Smooth muscle cell (in vitro differentiated cells): ENCODE measurements around the gene KCNJ9. TPM values are rescaled to one million over a fixed set of nuclear protein-coding genes. Genes with fewer than 3 reads are reported as not detected.

ENCODE experiments used
- DNase-seq: peaks from one replicate; lab custom pipeline; 2025; ENCODE audit not compliant: unreplicated experiment; lab: John Stamatoyannopoulos, UW
- H2AFZ ChIP-seq: fragments of 200-600 bp; sonication (generic); 2 replicates; pipeline ENCODE4 v1.6.0; 2016; ENCODE audit warnings: antibody characterized with exemption, low read depth, mild to moderate bottlenecking
- H3F3A ChIP-seq: fragments of 200-600 bp; sonication (generic); 2 replicates; pipeline ENCODE4 v1.6.0; 2017; ENCODE audit warnings: antibody characterized with exemption, low read depth
- H3K27ac ChIP-seq: fragments of 200-600 bp; sonication (generic); 2 replicates; pipeline ENCODE4 v1.5.1; 2016; ENCODE audit warnings: low read depth, mild to moderate bottlenecking
- H3K27me3 ChIP-seq: fragments of 200-600 bp; sonication (generic); 2 replicates; pipeline ENCODE4 v1.6.1; 2016; ENCODE audit warnings: low read depth, mild to moderate bottlenecking
- H3K36me3 ChIP-seq: fragments of 200-600 bp; sonication (generic); 2 replicates; pipeline ENCODE4 v1.5.1; 2016; ENCODE audit warnings: low read depth
- H3K4me1 ChIP-seq: fragments of 200-600 bp; sonication (generic); 2 replicates; pipeline ENCODE4 v1.5.1; 2016; ENCODE audit warnings: low read depth
- H3K4me2 ChIP-seq: fragments of 200-600 bp; sonication (generic); 2 replicates; pipeline ENCODE4 v1.6.0; 2016; ENCODE audit warnings: mild to moderate bottlenecking
- H3K4me3 ChIP-seq: fragments of 200-600 bp; sonication (generic); 2 replicates; pipeline ENCODE4 v1.5.1; 2016; ENCODE audit warnings: mild to moderate bottlenecking
- H3K79me2 ChIP-seq: fragments of 200-600 bp; sonication (generic); 2 replicates; pipeline ENCODE4 v1.6.0; 2016; ENCODE audit warnings: low read depth, mild to moderate bottlenecking
- H3K9ac ChIP-seq: fragments of 200-600 bp; sonication (generic); 2 replicates; pipeline ENCODE4 v1.6.0; 2016; ENCODE audit warnings: low read depth
- H3K9me3 ChIP-seq: fragments of 200-600 bp; sonication (generic); replicated peaks from 2 replicates; pipeline ENCODE4 v1.5.1; 2016; ENCODE audit warnings: low read depth
- H4K20me1 ChIP-seq: fragments of 200-600 bp; sonication (generic); 2 replicates; pipeline ENCODE4 v1.6.0; 2016; ENCODE audit warnings: low read depth
- CTCF ChIP-seq: fragments of 200-600 bp; sonication (generic); IDR thresholded peaks from 2 replicates; pipeline ENCODE4 v1.5.1; 2017; ENCODE audit warnings: borderline replicate concordance, mild to moderate bottlenecking, antibody characterized with exemption; ENCODE audit not compliant: insufficient read depth, poor library complexity, severe bottlenecking
- WGBS: methylation state at CpG from one replicate; pipeline ENCODE4 v1.1.7; 2016; ENCODE audit warnings: low lambda C conversion rate; 5-methylcytosine and 5-hydroxymethylcytosine counted together
- polyA plus RNA-seq: library from polyadenylated mRNA; unstranded; fragments of >200 nt; fragmentation: Nextera tagmentation; extraction: Ambion mirVana; gene quantifications from 2 replicates; pipeline ENCODE4 v1.2.1, GENCODE V29; 2016
- total RNA-seq: library from RNA; depleted of rRNA; stranded (reverse); fragments of >200 nt; gene quantifications from 2 replicates; pipeline ENCODE4 v1.2.3, GENCODE V29; 2014

The KCNJ9 gene
- total and polyA plus RNA-seq, 2 experiments from 2014 or later: not detected

GRCh38 chr1:160099716-160100375 lies 18.5 kb downstream of the KCNJ9 start:
- H3K27me3 ChIP-seq: no peaks in the 10 kb centered on the region
- WGBS: 96% methylated on average over 2 of the region's 2 CpGs
- no peak overlapping the region for H3K27ac ChIP-seq
- no peaks in the 10 kb centered on the region for H4K20me1 ChIP-seq
- peak overlapping the region; percentile 87 for H3K4me2 ChIP-seq
- no peak overlapping the region for H3K4me3 ChIP-seq
- H2AFZ ChIP-seq: peak overlapping the region; percentile 86
- TF ChIP-seq CTCF: no peak
- peaks cover 8% of the 10 kb centered on the region for H3F3A ChIP-seq
- H3K4me1 ChIP-seq: peaks cover 23% of the 10 kb centered on the region
- no peak overlapping the region for H3K9ac ChIP-seq
- no peaks in the 10 kb centered on the region for H3K9me3 ChIP-seq
- H3K36me3 ChIP-seq: no peaks in the 10 kb centered on the region
- no peaks in the 10 kb centered on the region for H3K79me2 ChIP-seq
- DNase-seq: no peak

- Histone ChIP-seq H3K27ac (peak overlapping the region; percentile 54), H3K36me3 (no peaks in the 10 kb centered on the region)
- WGBS: 31% methylated on average over 13 of the region's 13 CpGs
Observed at GRCh38 chr1:160101037-160101716, 19.8 kb downstream of the KCNJ9 start.

GRCh38 chr1:160101717-160102522 lies 20.6 kb downstream of the KCNJ9 start:
- 56% methylated on average over 9 of the region's 9 CpGs for WGBS
- H3K4me3 ChIP-seq: no peak overlapping the region
- peaks cover 8% of the 10 kb centered on the region for H3F3A ChIP-seq
- no peaks in the 10 kb centered on the region for H3K9me3 ChIP-seq
- no peaks in the 10 kb centered on the region for H3K79me2 ChIP-seq
- H3K4me2 ChIP-seq: peak overlapping the region; percentile 78
- H4K20me1 ChIP-seq: no peaks in the 10 kb centered on the region
- H3K9ac ChIP-seq: no peak overlapping the region
- H3K36me3 ChIP-seq: no peaks in the 10 kb centered on the region
- H3K27me3 ChIP-seq: no peaks in the 10 kb centered on the region
- TF ChIP-seq CTCF: no peak
- no peak for DNase-seq
- H3K27ac ChIP-seq: peak overlapping the region; percentile 54
- H2AFZ ChIP-seq: peak overlapping the region; percentile 2
- peaks cover 23% of the 10 kb centered on the region for H3K4me1 ChIP-seq

More at GRCh38 chr1:160101037-160101716, 19.8 kb downstream of the KCNJ9 start:
- no peak overlapping the region for H3K4me3 ChIP-seq
- H3K4me1 ChIP-seq: peaks cover 23% of the 10 kb centered on the region
- H3F3A ChIP-seq: peaks cover 8% of the 10 kb centered on the region
- DNase-seq: peak; percentile 37
- TF ChIP-seq CTCF: peak; percentile 92
- no peak overlapping the region for H3K9ac ChIP-seq
- H2AFZ ChIP-seq: peak overlapping the region; percentile 27
- no peaks in the 10 kb centered on the region for H3K9me3 ChIP-seq
- H3K4me2 ChIP-seq: peak overlapping the region; percentile 78
- no peaks in the 10 kb centered on the region for H4K20me1 ChIP-seq
- H3K27me3 ChIP-seq: no peaks in the 10 kb centered on the region
- no peaks in the 10 kb centered on the region for H3K79me2 ChIP-seq
